OCI-LY3 (cell line): ENCODE data around the gene SEZ6L.
A peak's percentile ranks its signal among the peaks of the same experiment; 100 is the strongest.

Experiments
- H2AFZ ChIP-seq: fragments of 200-600, 300-600 bp; shearing (Covaris generic); 2 replicates; pipeline ENCODE4 v1.6.0; 2014; ENCODE audit warnings: antibody characterized with exemption, low read depth, low read length
- H3K27ac ChIP-seq: fragments of 200-600, 300-600 bp; sonication (generic); 2 replicates; pipeline ENCODE4 v1.5.1; 2014; ENCODE audit warnings: mild to moderate bottlenecking, low read length, moderate library complexity, mixed read lengths
- H3K27me3 ChIP-seq: fragments of 200-600, 300-600 bp; sonication (generic); 2 replicates; pipeline ENCODE4 v1.6.1; 2014; ENCODE audit warnings: low read depth, low read length, mixed read lengths
- H3K36me3 ChIP-seq: fragments of 200-600, 300-600 bp; sonication (generic); replicated peaks from 2 replicates; pipeline ENCODE3; 2014; ENCODE audit warnings: low read depth, low read length, mixed read lengths
- H3K4me1 ChIP-seq: fragments of 300-600, 200-600 bp; sonication (generic); 2 replicates; pipeline ENCODE4 v1.6.1; 2014; ENCODE audit warnings: low read length, mixed read lengths
- H3K4me2 ChIP-seq: fragments of 200-600, 300-600 bp; sonication (generic); 2 replicates; pipeline ENCODE4 v1.6.1; 2014; ENCODE audit warnings: low read length, mixed read lengths
- H3K4me3 ChIP-seq: fragments of 300-600, 200-600 bp; sonication (generic); 2 replicates; pipeline ENCODE4 v1.5.1; 2014; ENCODE audit warnings: antibody characterized with exemption, mild to moderate bottlenecking, low read length, moderate library complexity
- H3K79me2 ChIP-seq: fragments of 300-600, 200-600 bp; shearing (Covaris generic); 2 replicates; pipeline ENCODE4 v1.6.1; 2014; ENCODE audit warnings: mild to moderate bottlenecking, low read length, mixed read lengths
- H3K9ac ChIP-seq: fragments of 300-600, 200-600 bp; shearing (Covaris generic); 2 replicates; pipeline ENCODE4 v1.6.0; 2014; ENCODE audit warnings: mild to moderate bottlenecking, low read length, moderate library complexity
- H3K9me3 ChIP-seq: fragments of 200-600, 300-600 bp; shearing (Covaris generic); 2 replicates; pipeline ENCODE4 v1.6.1; 2014; ENCODE audit warnings: low read length, mixed read lengths; ENCODE audit not compliant: insufficient read depth
- H4K20me1 ChIP-seq: fragments of 200-600, 300-600 bp; sonication (generic); 2 replicates; pipeline ENCODE4 v1.6.1; 2016; ENCODE audit warnings: low read length, mixed read lengths; ENCODE audit not compliant: insufficient read depth
- CTCF ChIP-seq: fragments of 200-600, 300-600 bp; sonication (generic); IDR thresholded peaks from 2 replicates; pipeline ENCODE4 v1.5.1; 2014; ENCODE audit warnings: antibody characterized with exemption, low read length, low read depth
- EZH2phosphoT487 ChIP-seq: fragments of 200-600 bp; shearing (Covaris generic); IDR thresholded peaks from 2 replicates; pipeline ENCODE4 v1.6.1; 2018; ENCODE audit warnings: antibody characterized with exemption, mixed run types, low read depth

Gene SEZ6L

GRCh38 chr22:26431261-26431995 lies 262.2 kb downstream of the SEZ6L start:
- Histone ChIP-seq H3K27ac (peak overlapping the region; percentile 98), H3K79me2 (peaks cover 71% of the 10 kb centered on the region), H3K9ac (peak overlapping the region; percentile 83)

GRCh38 chr22:26432619-26433311 lies 263.5 kb downstream of the SEZ6L start:
- no peak for TF ChIP-seq EZH2phosphoT487
- no peak for TF ChIP-seq CTCF
- Histone ChIP-seq H3K27ac (peak overlapping the region; percentile 98), H3K79me2 (peaks cover 84% of the 10 kb centered on the region), H4K20me1 (peaks cover 57% of the 10 kb centered on the region), H3K4me3 (peak overlapping the region; percentile 87), H2AFZ (no peak overlapping the region), H3K9ac (peak overlapping the region; percentile 48; the same call in 1 of the 2 replicates), H3K4me2 (peak overlapping the region; percentile 95), H3K27me3 (no peaks in the 10 kb centered on the region), H3K4me1 (peaks cover 43% of the 10 kb centered on the region), H3K36me3 (peaks cover 60% of the 10 kb centered on the region), H3K9me3 (no peaks in the 10 kb centered on the region)

More at GRCh38 chr22:26431261-26431995, 262.2 kb downstream of the SEZ6L start:
- peaks cover 54% of the 10 kb centered on the region for H3K4me1 ChIP-seq
- peaks cover 50% of the 10 kb centered on the region for H3K36me3 ChIP-seq
- peak overlapping the region; percentile 95 for H3K4me2 ChIP-seq
- TF ChIP-seq EZH2phosphoT487: no peak
- no peak for TF ChIP-seq CTCF
- H3K9me3 ChIP-seq: no peaks in the 10 kb centered on the region
- H3K4me3 ChIP-seq: peak overlapping the region; percentile 87
- H4K20me1 ChIP-seq: peaks cover 44% of the 10 kb centered on the region
- no peak overlapping the region for H2AFZ ChIP-seq
- no peaks in the 10 kb centered on the region for H3K27me3 ChIP-seq
